ENCODE measurements around the gene APOBEC2.

APOBEC2 gene

DNA sequence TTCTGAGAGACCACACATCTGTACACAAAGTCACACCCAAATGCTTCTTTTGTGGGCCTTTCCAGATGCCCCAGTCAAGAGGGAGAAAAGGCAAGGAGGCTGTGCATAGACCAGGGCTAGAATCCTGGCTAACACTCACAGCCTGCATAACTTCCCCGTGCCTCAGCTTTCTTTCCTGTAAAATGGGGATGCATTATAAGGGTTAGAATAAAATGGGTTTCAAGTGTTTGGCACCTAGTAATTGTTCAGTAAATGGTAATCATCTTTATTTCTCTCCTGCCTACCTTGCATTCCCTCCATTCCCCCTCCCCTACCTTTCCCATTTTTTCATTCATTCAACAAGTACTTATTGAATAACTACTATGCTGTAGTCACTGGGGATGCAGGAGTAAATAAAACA lies 43.3 kb upstream of the APOBEC2 start:
- H2AFZ ChIP-seq (ENCODE audit: low read depth, low read length): no peak overlapping the region
- H3K14ac ChIP-seq (ENCODE audit: low read length in 2 of 2): no peak overlapping the region
- no peak overlapping the region for H3K23ac ChIP-seq (ENCODE audit: low read length in 2 of 2)
- H4K8ac ChIP-seq (ENCODE audit: low read length): no peak overlapping the region
- H3K4ac ChIP-seq (ENCODE audit: low read depth in 1 of 2, low read length in 2 of 2): no peak overlapping the region
- DNase-seq: no peak
- no peaks in the 10 kb centered on the region for H3K79me1 ChIP-seq (replicated peaks; ENCODE audit: low read length, poor library complexity, severe bottlenecking)
- H4K91ac ChIP-seq (ENCODE audit: low read length): no peak overlapping the region
- H3K9me3 ChIP-seq (ENCODE audit: control insufficient read depth, low read length): no peaks in the 10 kb centered on the region
- H3K18ac ChIP-seq (ENCODE audit: low read depth in 1 of 2, low read length in 2 of 2): no peak overlapping the region
- no peak overlapping the region for H3K4me3 ChIP-seq (ENCODE audit: insufficient read depth in 1 of 2, low read depth in 1 of 2, low read length in 2 of 2)
- H2BK5ac ChIP-seq (ENCODE audit: low read depth, low read length, poor library complexity, severe bottlenecking): no peak overlapping the region
- H3K9ac ChIP-seq (ENCODE audit: low read length): no peak overlapping the region
- H3K27ac ChIP-seq (ENCODE audit: low read length, poor library complexity, severe bottlenecking): no peak overlapping the region
- 100% methylated on average over 1 of the region's 1 CpG for WGBS
- no peak overlapping the region for H2AK5ac ChIP-seq (ENCODE audit: low read length, severe bottlenecking)
- no peak overlapping the region for H2BK120ac ChIP-seq (ENCODE audit: low read depth, low read length)
- no peak overlapping the region for H2BK12ac ChIP-seq (ENCODE audit: low read length in 2 of 2)
- H3K36me3 ChIP-seq (ENCODE audit: control insufficient read depth in 1 of 2, insufficient read depth in 2 of 2, low read depth in 1 of 2, low read length in 2 of 2): no peaks in the 10 kb centered on the region
- no peak overlapping the region for H3K4me2 ChIP-seq (ENCODE audit: low read length, poor library complexity, severe bottlenecking)
- no peak overlapping the region for H2BK15ac ChIP-seq (ENCODE audit: low read depth, poor library complexity, severe bottlenecking)
- peaks cover 5% of the 10 kb centered on the region for H3K4me1 ChIP-seq (ENCODE audit: control insufficient read depth, insufficient read depth, low read depth, low read length)
- peaks cover 0 to 12% of the 10 kb centered on the region in 2 experiments for H3K27me3 ChIP-seq (ENCODE audit: control insufficient read depth in 1 of 2, insufficient read depth in 1 of 2, low read length in 2 of 2)

DNA sequence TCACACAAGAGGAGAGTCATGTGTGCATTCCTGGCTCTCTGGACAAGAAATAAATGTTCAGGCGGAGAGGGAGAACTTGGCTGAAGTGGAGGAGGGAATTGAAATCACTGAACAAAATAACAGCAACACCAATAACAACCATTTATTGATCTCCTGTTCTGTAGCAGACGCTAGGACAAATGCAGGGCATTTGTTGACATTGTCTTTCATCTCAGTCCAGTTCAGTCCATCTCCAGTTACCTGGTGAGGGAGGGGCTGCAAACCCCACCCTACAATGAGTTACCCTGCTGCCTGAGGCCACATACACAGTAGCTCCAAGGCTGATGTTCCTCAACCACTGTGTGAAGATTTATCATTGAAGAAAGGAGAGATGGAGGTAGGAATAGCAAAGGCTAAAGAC lies 41.3 kb upstream of the APOBEC2 start:
- Histone ChIP-seq H3K18ac (ENCODE audit: low read depth in 1 of 2, low read length in 2 of 2) (no peak overlapping the region), H3K14ac (ENCODE audit: low read length in 2 of 2) (no peak overlapping the region), H3K23ac (ENCODE audit: low read length in 2 of 2) (no peak overlapping the region), H2BK12ac (ENCODE audit: low read length in 2 of 2) (no peak overlapping the region), H3K36me3 (ENCODE audit: control insufficient read depth in 1 of 2, insufficient read depth in 2 of 2, low read depth in 1 of 2, low read length in 2 of 2) (no peaks in the 10 kb centered on the region), H3K4ac (ENCODE audit: low read depth in 1 of 2, low read length in 2 of 2) (no peak overlapping the region), H3K27me3 (ENCODE audit: control insufficient read depth in 1 of 2, insufficient read depth in 1 of 2, low read length in 2 of 2) (peaks cover 0 to 12% of the 10 kb centered on the region in 2 experiments), H2BK120ac (ENCODE audit: low read depth, low read length) (no peak overlapping the region), H2BK15ac (ENCODE audit: low read depth, poor library complexity, severe bottlenecking) (no peak overlapping the region), H4K8ac (ENCODE audit: low read length) (no peak overlapping the region), H3K9ac (ENCODE audit: low read length) (no peak overlapping the region), H3K9me3 (ENCODE audit: control insufficient read depth, low read length) (no peaks in the 10 kb centered on the region), H3K27ac (ENCODE audit: low read length, poor library complexity, severe bottlenecking) (no peak overlapping the region), H4K91ac (ENCODE audit: low read length) (no peak overlapping the region), H3K4me2 (ENCODE audit: low read length, poor library complexity, severe bottlenecking) (no peak overlapping the region), H2AFZ (ENCODE audit: low read depth, low read length) (no peak overlapping the region), H2BK5ac (ENCODE audit: low read depth, low read length, poor library complexity, severe bottlenecking) (no peak overlapping the region), H3K4me3 (ENCODE audit: insufficient read depth in 1 of 2, low read depth in 1 of 2, low read length in 2 of 2) (no peak overlapping the region), H3K4me1 (ENCODE audit: control insufficient read depth, insufficient read depth, low read depth, low read length) (peaks cover 6% of the 10 kb centered on the region), H2AK5ac (ENCODE audit: low read length, severe bottlenecking) (peak overlapping the region; percentile 55), H3K79me1 (replicated peaks; ENCODE audit: low read length, poor library complexity, severe bottlenecking) (no peaks in the 10 kb centered on the region)
- no peak for DNase-seq
- WGBS: 96% methylated on average over 2 of the region's 2 CpGs

- Histone ChIP-seq H2AFZ (ENCODE audit: low read depth, low read length) (no peak overlapping the region), H3K14ac (ENCODE audit: low read length in 2 of 2) (no peak overlapping the region), H2AK5ac (ENCODE audit: low read length, severe bottlenecking) (peak overlapping the region; percentile 79), H2BK120ac (ENCODE audit: low read depth, low read length) (no peak overlapping the region), H3K23ac (ENCODE audit: low read length in 2 of 2) (no peak overlapping the region), H3K9ac (ENCODE audit: low read length) (no peak overlapping the region), H3K4me2 (ENCODE audit: low read length, poor library complexity, severe bottlenecking) (peak overlapping the region; percentile 44), H3K27ac (ENCODE audit: low read length, poor library complexity, severe bottlenecking) (peak overlapping the region; percentile 91), H2BK5ac (ENCODE audit: low read depth, low read length, poor library complexity, severe bottlenecking) (no peak overlapping the region), H3K36me3 (ENCODE audit: control insufficient read depth in 1 of 2, insufficient read depth in 2 of 2, low read depth in 1 of 2, low read length in 2 of 2) (no peaks in the 10 kb centered on the region), H4K8ac (ENCODE audit: low read length) (no peak overlapping the region), H2BK12ac (ENCODE audit: low read length in 2 of 2) (no peak overlapping the region), H4K91ac (ENCODE audit: low read length) (no peak overlapping the region), H2BK15ac (ENCODE audit: low read depth, poor library complexity, severe bottlenecking) (no peak overlapping the region), H3K27me3 (ENCODE audit: control insufficient read depth in 1 of 2, insufficient read depth in 1 of 2, low read length in 2 of 2) (peaks cover 0 to 7% of the 10 kb centered on the region in 2 experiments), H3K18ac (ENCODE audit: low read depth in 1 of 2, low read length in 2 of 2) (no peak overlapping the region), H3K4me1 (ENCODE audit: control insufficient read depth, insufficient read depth, low read depth, low read length) (peaks cover 6% of the 10 kb centered on the region), H3K4me3 (ENCODE audit: insufficient read depth in 1 of 2, low read depth in 1 of 2, low read length in 2 of 2) (no peak overlapping the region), H3K4ac (ENCODE audit: low read depth in 1 of 2, low read length in 2 of 2) (no peak overlapping the region), H3K9me3 (ENCODE audit: control insufficient read depth, low read length) (no peaks in the 10 kb centered on the region), H3K79me1 (replicated peaks; ENCODE audit: low read length, poor library complexity, severe bottlenecking) (no peaks in the 10 kb centered on the region)
- WGBS: 94% methylated on average over 3 of the region's 5 CpGs
- no peak for DNase-seq
Measured at GRCh38 chr6:41013466-41014153, 39.4 kb upstream of the APOBEC2 start.

DNA sequence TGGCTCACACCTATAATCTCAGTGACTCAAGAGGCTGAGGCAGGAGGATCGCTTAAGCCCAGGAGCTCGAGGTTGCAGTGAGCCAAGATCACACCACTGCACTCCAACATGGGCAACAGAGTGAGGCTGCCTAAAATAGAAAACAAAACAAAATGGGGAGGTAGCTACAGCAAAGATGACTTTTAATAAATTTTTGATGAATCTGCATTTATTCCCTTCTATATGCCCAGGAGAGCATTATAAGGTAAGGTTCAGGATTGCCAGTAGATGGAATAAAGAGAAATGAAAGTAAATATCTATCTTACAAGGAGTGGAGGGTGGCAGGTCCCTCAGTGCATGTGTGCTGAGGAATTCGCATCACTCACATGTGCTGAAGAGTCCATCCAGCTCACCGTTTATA lies 38.2 kb upstream of the APOBEC2 start:
- peaks cover 6% of the 10 kb centered on the region for H3K4me1 ChIP-seq (ENCODE audit: control insufficient read depth, insufficient read depth, low read depth, low read length)
- no peaks in the 10 kb centered on the region for H3K27me3 ChIP-seq (ENCODE audit: control insufficient read depth in 1 of 2, insufficient read depth in 1 of 2, low read length in 2 of 2)
- no peaks in the 10 kb centered on the region for H3K36me3 ChIP-seq (ENCODE audit: control insufficient read depth in 1 of 2, insufficient read depth in 2 of 2, low read depth in 1 of 2, low read length in 2 of 2)
- 97% methylated on average over 3 of the region's 4 CpGs for WGBS
- H2AK5ac ChIP-seq (ENCODE audit: low read length, severe bottlenecking): peak overlapping the region; percentile 61
- H3K18ac ChIP-seq (ENCODE audit: low read depth in 1 of 2, low read length in 2 of 2): no peak overlapping the region
- H2BK15ac ChIP-seq (ENCODE audit: low read depth, poor library complexity, severe bottlenecking): no peak overlapping the region
- no peak overlapping the region for H3K23ac ChIP-seq (ENCODE audit: low read length in 2 of 2)
- no peak overlapping the region for H4K91ac ChIP-seq (ENCODE audit: low read length)
- no peak overlapping the region for H3K4me2 ChIP-seq (ENCODE audit: low read length, poor library complexity, severe bottlenecking)
- no peaks in the 10 kb centered on the region for H3K9me3 ChIP-seq (ENCODE audit: control insufficient read depth, low read length)
- H4K8ac ChIP-seq (ENCODE audit: low read length): no peak overlapping the region
- DNase-seq: no peak
- no peak overlapping the region for H3K9ac ChIP-seq (ENCODE audit: low read length)
- no peak overlapping the region for H2AFZ ChIP-seq (ENCODE audit: low read depth, low read length)
- no peak overlapping the region for H3K27ac ChIP-seq (ENCODE audit: low read length, poor library complexity, severe bottlenecking)
- no peak overlapping the region for H3K14ac ChIP-seq (ENCODE audit: low read length in 2 of 2)
- no peak overlapping the region for H3K4me3 ChIP-seq (ENCODE audit: insufficient read depth in 1 of 2, low read depth in 1 of 2, low read length in 2 of 2)
- no peaks in the 10 kb centered on the region for H3K79me1 ChIP-seq (replicated peaks; ENCODE audit: low read length, poor library complexity, severe bottlenecking)
- no peak overlapping the region for H2BK12ac ChIP-seq (ENCODE audit: low read length in 2 of 2)
- no peak overlapping the region for H2BK5ac ChIP-seq (ENCODE audit: low read depth, low read length, poor library complexity, severe bottlenecking)
- H2BK120ac ChIP-seq (ENCODE audit: low read depth, low read length): no peak overlapping the region
- H3K4ac ChIP-seq (ENCODE audit: low read depth in 1 of 2, low read length in 2 of 2): no peak overlapping the region
